Astrocyte (in vitro differentiated cells and primary cell): ENCODE measurements around the gene KDM3B. TPM values are rescaled to one million over a fixed set of nuclear protein-coding genes. Genes with fewer than 3 reads are reported as not detected.
A peak's percentile ranks its signal among the peaks of the same experiment; 100 is the strongest.

ENCODE experiments used
- DNase-seq: peaks from one replicate; pipeline ENCODE4 v3.0.0-alpha.2; 2010; ENCODE audit warnings: low read depth
- FAIRE-seq: peaks from 2 replicates; lab custom pipeline; 2011; peaks lifted over from hg19 to GRCh38; lab: Jason Lieb, UNC
- H2AFZ ChIP-seq: 2 replicates; pipeline ENCODE4 v1.6.0; 2012; ENCODE audit warnings: low read depth, low read length, inconsistent platforms
- H3K27ac ChIP-seq: 2 replicates; pipeline ENCODE4 v1.5.1; 2011; ENCODE audit warnings: low read depth, low read length, inconsistent platforms
- H3K27me3 ChIP-seq: 2 replicates; pipeline ENCODE4 v1.6.0; 2011; ENCODE audit warnings: low read length, inconsistent platforms; ENCODE audit not compliant: insufficient read depth
- H3K36me3 ChIP-seq: 2 replicates; pipeline ENCODE4 v1.5.1; 2011; ENCODE audit warnings: low read length, inconsistent platforms; ENCODE audit not compliant: insufficient read depth
- H3K4me1 ChIP-seq: 2 replicates; pipeline ENCODE4 v1.5.1; 2011; ENCODE audit warnings: low read length, inconsistent platforms; ENCODE audit not compliant: insufficient read depth
- H3K4me2 ChIP-seq: 2 replicates; pipeline ENCODE4 v1.6.0; 2012; ENCODE audit warnings: low read length, inconsistent platforms
- H3K4me3 ChIP-seq: 2 replicates; pipeline ENCODE4 v1.5.1; 2011; ENCODE audit warnings: low read depth, mild to moderate bottlenecking, low read length, inconsistent platforms; ENCODE audit not compliant: insufficient read depth
- H3K79me2 ChIP-seq: 2 replicates; pipeline ENCODE4 v1.6.0; 2012; ENCODE audit warnings: mild to moderate bottlenecking, low read length, inconsistent platforms; ENCODE audit not compliant: insufficient read depth
- H3K9ac ChIP-seq: 2 replicates; pipeline ENCODE4 v1.6.0; 2012; ENCODE audit warnings: mild to moderate bottlenecking, low read length, inconsistent platforms
- H3K9me3 ChIP-seq: 2 replicates; pipeline ENCODE4 v1.5.1; 2012; ENCODE audit warnings: low read depth, mild to moderate bottlenecking, low read length, inconsistent platforms; ENCODE audit not compliant: insufficient read depth
- H4K20me1 ChIP-seq: 2 replicates; pipeline ENCODE4 v1.6.0; 2012; ENCODE audit warnings: low read length, inconsistent platforms; ENCODE audit not compliant: insufficient read depth
- H3K27ac Mint-ChIP-seq: one replicate; pipeline ENCODE4 v1.8.0; 2021; ENCODE audit warnings: mild to moderate bottlenecking, mixed read lengths; ENCODE audit not compliant: unreplicated experiment
- H3K27me3 Mint-ChIP-seq: one replicate; pipeline ENCODE4 v1.8.0; 2021; ENCODE audit warnings: low read depth, mixed read lengths; ENCODE audit not compliant: unreplicated experiment
- H3K36me3 Mint-ChIP-seq: one replicate; pipeline ENCODE4 v1.8.0; 2021; ENCODE audit warnings: low read depth, mixed read lengths; ENCODE audit not compliant: unreplicated experiment
- H3K4me1 Mint-ChIP-seq: one replicate; pipeline ENCODE4 v1.8.0; 2021; ENCODE audit warnings: low read depth, mixed read lengths; ENCODE audit not compliant: unreplicated experiment
- H3K4me3 Mint-ChIP-seq: one replicate; pipeline ENCODE4 v1.8.0; 2021; ENCODE audit warnings: mild to moderate bottlenecking, moderate library complexity, mixed read lengths; ENCODE audit not compliant: unreplicated experiment
- H3K9me3 Mint-ChIP-seq: one replicate; pipeline ENCODE4 v1.8.0; 2021; ENCODE audit warnings: mild to moderate bottlenecking, mixed read lengths; ENCODE audit not compliant: unreplicated experiment
- EZH2 ChIP-seq: IDR thresholded peaks from 2 replicates; pipeline ENCODE4 v1.6.1; 2012; ENCODE audit warnings: mild to moderate bottlenecking, low read length, inconsistent platforms; ENCODE audit not compliant: insufficient read depth
- total RNA-seq: library from RNA; stranded (reverse); gene quantifications from 2 replicates; pipeline ENCODE4 v1.2.1, GENCODE V29; 2021
- TF ChIP-seq, protein P1 (sequence below): IDR thresholded peaks from 2 replicates; pipeline ENCODE4 v1.5.1; 2011; ENCODE audit warnings: low read depth, mild to moderate bottlenecking, inconsistent platforms, low read length, moderate library complexity; ENCODE audit not compliant: insufficient read depth

Gene KDM3B
- total RNA-seq, 1 donor from 2014 or later = 48.6 TPM

DNA sequence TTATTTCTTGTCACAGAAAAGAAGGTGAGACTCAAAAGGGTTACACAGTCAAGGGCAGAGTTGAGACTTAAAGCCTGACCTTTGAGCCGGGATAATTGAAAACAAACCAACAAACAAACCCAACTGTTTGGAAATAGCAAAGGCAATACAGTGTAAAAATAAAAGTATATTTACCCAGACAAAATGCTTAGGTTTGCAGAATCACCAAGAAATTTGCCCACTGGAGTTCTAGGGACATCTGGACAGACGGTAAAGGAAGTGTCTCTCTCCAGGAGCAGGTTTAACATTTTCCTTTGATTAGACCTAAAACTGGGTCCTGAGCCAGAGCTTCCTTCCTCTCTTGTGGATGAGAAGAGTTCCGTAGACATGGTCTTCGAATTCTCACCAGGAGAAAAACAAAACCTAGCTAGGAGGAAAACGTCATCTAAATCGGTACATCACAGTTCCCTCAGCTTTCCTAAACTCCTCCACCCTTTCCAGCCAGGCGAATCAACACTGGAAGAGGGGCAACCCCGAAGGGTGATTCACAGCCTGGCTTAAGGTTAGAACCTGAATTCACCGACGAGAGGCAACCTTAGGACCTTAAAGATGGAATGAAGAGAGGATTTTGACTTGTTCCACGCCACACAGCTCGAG, 21.6 kb upstream of the KDM3B start:
- Histone ChIP-seq H3K27me3 (no peaks in the 10 kb centered on the region), H3K27ac (peak overlapping the region; percentile 63), H3K9ac (peak overlapping the region; percentile 84), H2AFZ (peak overlapping the region; percentile 83), H3K36me3 (no peaks in the 10 kb centered on the region), H4K20me1 (no peaks in the 10 kb centered on the region), H3K9me3 (no peaks in the 10 kb centered on the region), H3K79me2 (peaks cover 16% of the 10 kb centered on the region), H3K4me2 (peak overlapping the region; percentile 91), H3K4me1 (no peaks in the 10 kb centered on the region), H3K4me3 (peak overlapping the region; percentile 72)
- H3K9me3 Mint-ChIP-seq = no peaks in the 10 kb centered on the region
- H3K27me3 Mint-ChIP-seq = no peaks in the 10 kb centered on the region
- FAIRE-seq (no peak), DNase-seq (no peak)
- H3K4me3 Mint-ChIP-seq = peak overlapping the region; percentile 91
- TF ChIP-seq, protein P1, sequence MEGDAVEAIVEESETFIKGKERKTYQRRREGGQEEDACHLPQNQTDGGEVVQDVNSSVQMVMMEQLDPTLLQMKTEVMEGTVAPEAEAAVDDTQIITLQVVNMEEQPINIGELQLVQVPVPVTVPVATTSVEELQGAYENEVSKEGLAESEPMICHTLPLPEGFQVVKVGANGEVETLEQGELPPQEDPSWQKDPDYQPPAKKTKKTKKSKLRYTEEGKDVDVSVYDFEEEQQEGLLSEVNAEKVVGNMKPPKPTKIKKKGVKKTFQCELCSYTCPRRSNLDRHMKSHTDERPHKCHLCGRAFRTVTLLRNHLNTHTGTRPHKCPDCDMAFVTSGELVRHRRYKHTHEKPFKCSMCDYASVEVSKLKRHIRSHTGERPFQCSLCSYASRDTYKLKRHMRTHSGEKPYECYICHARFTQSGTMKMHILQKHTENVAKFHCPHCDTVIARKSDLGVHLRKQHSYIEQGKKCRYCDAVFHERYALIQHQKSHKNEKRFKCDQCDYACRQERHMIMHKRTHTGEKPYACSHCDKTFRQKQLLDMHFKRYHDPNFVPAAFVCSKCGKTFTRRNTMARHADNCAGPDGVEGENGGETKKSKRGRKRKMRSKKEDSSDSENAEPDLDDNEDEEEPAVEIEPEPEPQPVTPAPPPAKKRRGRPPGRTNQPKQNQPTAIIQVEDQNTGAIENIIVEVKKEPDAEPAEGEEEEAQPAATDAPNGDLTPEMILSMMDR = no peak
- no peak for TF ChIP-seq EZH2
- H3K27ac Mint-ChIP-seq = no peak overlapping the region
- no peaks in the 10 kb centered on the region for H3K36me3 Mint-ChIP-seq
- peaks cover 4% of the 10 kb centered on the region for H3K4me1 Mint-ChIP-seq

GRCh38 chr5:138331449-138332368, 20.8 kb upstream of the KDM3B start, which contains the start of gene CDC25C:
Gene CDC25C, minus strand, starts transcription at chr5:138331804. Its CDS starts 624 bp downstream, at chr5:138331180.
- Histone ChIP-seq H3K27me3 (no peaks in the 10 kb centered on the region), H3K4me1 (no peaks in the 10 kb centered on the region), H3K27ac (peak within 1 kb of the TSS; percentile 63), H2AFZ (peak within 1 kb of the TSS; percentile 89), H4K20me1 (no peaks in the 10 kb centered on the region), H3K36me3 (no peaks in the 10 kb centered on the region), H3K9me3 (no peaks in the 10 kb centered on the region), H3K4me3 (peak within 1 kb of the TSS; percentile 72), H3K4me2 (peak within 1 kb of the TSS; percentile 91), H3K9ac (peak within 1 kb of the TSS; percentile 84), H3K79me2 (peaks cover 16% of the 10 kb centered on the region)
- H3K27me3 Mint-ChIP-seq = no peaks in the 10 kb centered on the region
- peak within 1 kb of the TSS; percentile 87 for H3K27ac Mint-ChIP-seq
- peaks cover 6% of the 10 kb centered on the region for H3K4me1 Mint-ChIP-seq
- H3K36me3 Mint-ChIP-seq = peaks cover under 1% of the 10 kb centered on the region
- DNase-seq (peak; percentile 99), FAIRE-seq (peak; percentile 65)
- H3K9me3 Mint-ChIP-seq = no peaks in the 10 kb centered on the region
- peak within 1 kb of the TSS; percentile 91 for H3K4me3 Mint-ChIP-seq
- TF ChIP-seq, protein P1 = no peak
- no peak for TF ChIP-seq EZH2
